GM23338 (cell line): ENCODE results near the gene NDC80. TPM values are rescaled to one million over a fixed set of nuclear protein-coding genes. Genes with fewer than 3 reads are reported as not detected.

ENCODE experiments used
- ATAC-seq: fragments of 200-7000 bp; cut with Tn5 transposase; 3 replicates; pipeline ENCODE4 v1.9.1; 2020
- DNase-seq: peaks from one replicate; pipeline ENCODE4 v3.0.0-alpha.2; 2015; ENCODE audit warnings: low spot score
- H2AFZ ChIP-seq: fragments of 200-600 bp; sonication (generic); 2 replicates; pipeline ENCODE4 v1.8.0; 2016; ENCODE audit warnings: antibody characterized with exemption, mild to moderate bottlenecking, moderate library complexity
- H3F3A ChIP-seq: fragments of 200-600 bp; sonication (generic); replicated peaks from 2 replicates; pipeline ENCODE4 v1.8.0; 2017; ENCODE audit warnings: antibody characterized with exemption, mixed run types, low read depth
- H3K27ac ChIP-seq: fragments of 200-600 bp; sonication (generic); 2 replicates; pipeline ENCODE4 v1.6.1; 2016; ENCODE audit warnings: low read depth
- H3K27me3 ChIP-seq: fragments of 200-600 bp; sonication (generic); 2 replicates; pipeline ENCODE4 v1.8.0; 2016; ENCODE audit warnings: mild to moderate bottlenecking, mixed run types, moderate library complexity; ENCODE audit not compliant: insufficient read depth
- H3K36me3 ChIP-seq: fragments of 200-600 bp; sonication (generic); 2 replicates; pipeline ENCODE4 v1.8.0; 2016; ENCODE audit warnings: mild to moderate bottlenecking; ENCODE audit not compliant: insufficient read depth
- H3K4me1 ChIP-seq: fragments of 200-600 bp; sonication (generic); 2 replicates; pipeline ENCODE4 v1.8.0; 2016; ENCODE audit warnings: mild to moderate bottlenecking, moderate library complexity; ENCODE audit not compliant: insufficient read depth
- H3K4me2 ChIP-seq: fragments of 200-600 bp; sonication (generic); 2 replicates; pipeline ENCODE4 v1.7.1; 2017; ENCODE audit warnings: mixed run types
- H3K4me3 ChIP-seq: fragments of 200-600 bp; sonication (generic); 2 replicates; pipeline ENCODE4 v1.6.1; 2016; ENCODE audit warnings: mixed run types
- H3K79me2 ChIP-seq: fragments of 200-600 bp; sonication (generic); replicated peaks from 2 replicates; pipeline ENCODE4 v1.8.0; 2017; ENCODE audit warnings: mild to moderate bottlenecking; ENCODE audit not compliant: insufficient read depth
- H3K9me2 ChIP-seq: fragments of 200-600 bp; sonication (generic); 2 replicates; pipeline ENCODE4 v1.8.0; 2017; ENCODE audit not compliant: insufficient read depth
- H4K20me1 ChIP-seq: fragments of 200-600 bp; sonication (generic); replicated peaks from 2 replicates; pipeline ENCODE4 v1.8.0; 2017; ENCODE audit warnings: mild to moderate bottlenecking; ENCODE audit not compliant: insufficient read depth
- H3K27ac Mint-ChIP-seq: 2 replicates; pipeline ENCODE4 v1.8.0; 2020; ENCODE audit warnings: inconsistent platforms, mild to moderate bottlenecking, moderate library complexity, mixed read lengths
- H3K27me3 Mint-ChIP-seq: 3 replicates; pipeline ENCODE4 v1.8.0; 2022; ENCODE audit warnings: low read depth, mild to moderate bottlenecking, moderate library complexity, mixed read lengths, inconsistent platforms; ENCODE audit not compliant: insufficient read depth, poor library complexity
- H3K36me3 Mint-ChIP-seq: 3 replicates; pipeline ENCODE4 v1.8.0; 2021; ENCODE audit warnings: low read depth, mild to moderate bottlenecking, inconsistent platforms, moderate library complexity, mixed read lengths
- H3K4me1 Mint-ChIP-seq: 3 replicates; pipeline ENCODE4 v1.8.0; 2020; ENCODE audit warnings: mild to moderate bottlenecking, inconsistent platforms, mixed read lengths
- H3K4me3 Mint-ChIP-seq: 3 replicates; pipeline ENCODE4 v1.8.0; 2021; ENCODE audit warnings: moderate library complexity, mild to moderate bottlenecking, inconsistent platforms, mixed read lengths
- H3K9me3 Mint-ChIP-seq: 3 replicates; pipeline ENCODE4 v1.8.0; 2020; ENCODE audit warnings: moderate library complexity, mild to moderate bottlenecking, inconsistent platforms, mixed read lengths
- JUNB ChIP-seq: IDR thresholded peaks from one replicate; pipeline ENCODE4 v1.6.1; 2016; ENCODE audit warnings: antibody characterized with exemption; ENCODE audit not compliant: unreplicated experiment
- REST ChIP-seq: IDR thresholded peaks from one replicate; pipeline ENCODE4 v1.6.1; 2018; ENCODE audit warnings: antibody characterized with exemption; ENCODE audit not compliant: unreplicated experiment
- STAT1 ChIP-seq: IDR thresholded peaks from one replicate; pipeline ENCODE4 v1.6.1; 2016; ENCODE audit warnings: antibody characterized with exemption; ENCODE audit not compliant: unreplicated experiment
- ZNF114 ChIP-seq: fragments of 250-450 bp; sonication (Bioruptor Pico); IDR thresholded peaks from 2 replicates; pipeline ENCODE4 v1.5.0; 2020; ENCODE audit warnings: mild to moderate bottlenecking, moderate library complexity
- polyA plus RNA-seq: library from polyadenylated mRNA; unstranded; fragments of >200 nt; fragmentation: Nextera tagmentation; extraction: Ambion mirVana; gene quantifications from 2 replicates; pipeline ENCODE4 v1.2.1, GENCODE V29; 2016
- small RNA-seq: library from RNA; depleted of rRNA; stranded (forward); fragments of <200 nt; gene quantifications from one replicate; pipeline ENCODE3, GENCODE V24; 2014; ENCODE audit warnings: low replicate concordance
- total RNA-seq: library from RNA; depleted of rRNA; stranded (reverse); fragments of >200 nt; shearing (Covaris generic); gene quantifications from 2 replicates; pipeline ENCODE4 v1.2.3, GENCODE V29; 2014; rRNA removed

NDC80 gene
- total and polyA plus RNA-seq, 2 experiments from 2014 or later, result 36.6 to 58.4 TPM

GRCh38 chr18:2662990-2663389 lies 91.6 kb downstream of the NDC80 start:
- Histone ChIP-seq H3K27ac (no peak overlapping the region), H3K4me2 (no peak overlapping the region), H3K9me2 (no peaks in the 10 kb centered on the region), H3F3A (no peaks in the 10 kb centered on the region), H3K4me3 (no peak overlapping the region), H2AFZ (no peak overlapping the region), H3K4me1 (no peaks in the 10 kb centered on the region), H4K20me1 (peaks cover 27% of the 10 kb centered on the region), H3K36me3 (peaks cover 11% of the 10 kb centered on the region; the same call in 1 of the 2 replicates), H3K79me2 (peaks cover 75% of the 10 kb centered on the region), H3K27me3 (0 out of 2 replicates have a peak, but pooled peaks cover 5% of the 10 kb centered on the region)
- H3K36me3 Mint-ChIP-seq, result peaks cover 18% of the 10 kb centered on the region
- TF ChIP-seq JUNB (no peak), ZNF114 (CRISPR knock-in tag) (no peak), REST (no peak), STAT1 (no peak)
- DNase-seq (no peak), ATAC-seq (no peak)
- no peaks in the 10 kb centered on the region for H3K9me3 Mint-ChIP-seq
- no peaks in the 10 kb centered on the region for H3K4me1 Mint-ChIP-seq
- H3K27me3 Mint-ChIP-seq, result no peaks in the 10 kb centered on the region
- H3K27ac Mint-ChIP-seq, result no peak overlapping the region
- H3K4me3 Mint-ChIP-seq, result no peak overlapping the region

Small RNAs within 50 kb of the gene (small RNA-seq; reads per million reads assigned to genes)
- gene RF00019, result not detected
- gene RF01233, result not detected
- not detected for gene RNU6-340P

Other genes with a start within 250 kb of the NDC80 start
- 12.2 and 14.9 TPM in 2 replicates for gene METTL4, start 52 bp upstream of the NDC80 start, total RNA-seq
- 9.4 and 11.9 TPM in 2 replicates for gene METTL4, start 52 bp upstream of the NDC80 start, polyA plus RNA-seq
- gene SMCHD1, start 84.2 kb downstream of the NDC80 start, total RNA-seq, result 37.9 and 39.0 TPM in 2 replicates
- gene SMCHD1, start 84.2 kb downstream of the NDC80 start, polyA plus RNA-seq, result 6.6 and 7.7 TPM in 2 replicates